Stimulated activated CD4-positive, alpha-beta T cell treated with anti-CD3 and anti-CD28 coated beads, TNF-alpha, amount 100 ng/mL, for 1 hour (primary cell): ENCODE results near the gene AP3D1.

Source experiments
- DNase-seq, 3 donors: peaks; one replicate each; pipeline ENCODE4 v3.0.0-alpha.2; 2020; ENCODE audit warnings: low read depth in 3 of 3, low spot score in 1 of 3

Gene AP3D1

DNA sequence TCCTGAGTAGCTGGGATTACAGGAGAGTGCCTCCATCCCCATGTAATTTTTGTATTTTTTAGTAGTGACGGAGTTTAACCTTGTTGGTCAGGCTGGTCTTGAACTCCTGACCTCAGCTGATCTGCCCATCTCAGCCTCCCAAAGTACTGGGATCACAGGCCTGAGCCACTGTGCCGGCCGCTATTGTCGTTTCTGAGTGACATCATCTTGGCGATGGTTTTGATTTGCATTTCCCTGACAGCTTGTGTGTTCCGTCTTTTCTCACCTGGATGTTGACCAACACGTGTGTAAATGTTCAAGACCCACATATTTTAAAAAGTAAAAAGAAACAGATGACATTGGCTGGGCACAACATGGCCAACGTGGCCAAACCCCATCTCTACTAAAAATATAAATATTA is 87.5 kb downstream of the AP3D1 start:
- DNase-seq, result no peak

DNA sequence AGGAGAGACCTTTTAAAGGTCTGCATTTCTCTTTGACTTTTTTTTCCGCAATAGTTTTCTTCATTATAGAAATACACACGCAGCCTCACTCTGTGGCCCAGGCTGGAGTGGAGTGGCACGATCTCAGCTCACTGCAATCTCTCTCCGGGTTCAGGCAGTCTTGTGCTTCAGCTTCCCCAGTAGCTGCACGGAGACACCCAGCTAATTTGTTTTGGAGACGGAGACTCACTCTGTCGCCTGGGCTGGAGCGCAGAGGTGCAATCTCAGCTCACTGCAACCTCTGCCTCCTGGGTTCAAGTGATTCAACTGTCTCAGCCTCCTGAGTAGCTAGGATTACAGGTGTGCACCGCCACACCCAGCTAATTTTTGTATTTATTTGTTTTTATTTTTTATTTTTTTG is 88.6 kb downstream of the AP3D1 start:
- DNase-seq, result no peak

DNA sequence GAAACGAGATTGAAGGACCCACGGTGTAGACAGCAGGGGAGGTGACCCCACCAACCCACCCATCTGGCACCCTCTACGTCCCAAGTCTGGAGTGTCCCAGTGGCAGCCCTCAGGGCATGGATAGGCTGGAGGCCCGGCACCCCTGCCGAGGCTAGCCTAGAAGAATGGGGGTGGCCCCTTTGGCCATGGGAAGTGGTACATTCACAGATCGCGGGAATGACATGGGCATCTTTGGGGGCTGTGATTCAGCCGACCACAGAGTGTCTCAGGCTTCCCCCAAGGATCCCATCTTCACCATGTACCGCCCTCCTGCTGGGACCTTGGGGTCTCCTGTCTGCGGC is 89.0 kb downstream of the AP3D1 start:
- DNase-seq, result no peak

DNA sequence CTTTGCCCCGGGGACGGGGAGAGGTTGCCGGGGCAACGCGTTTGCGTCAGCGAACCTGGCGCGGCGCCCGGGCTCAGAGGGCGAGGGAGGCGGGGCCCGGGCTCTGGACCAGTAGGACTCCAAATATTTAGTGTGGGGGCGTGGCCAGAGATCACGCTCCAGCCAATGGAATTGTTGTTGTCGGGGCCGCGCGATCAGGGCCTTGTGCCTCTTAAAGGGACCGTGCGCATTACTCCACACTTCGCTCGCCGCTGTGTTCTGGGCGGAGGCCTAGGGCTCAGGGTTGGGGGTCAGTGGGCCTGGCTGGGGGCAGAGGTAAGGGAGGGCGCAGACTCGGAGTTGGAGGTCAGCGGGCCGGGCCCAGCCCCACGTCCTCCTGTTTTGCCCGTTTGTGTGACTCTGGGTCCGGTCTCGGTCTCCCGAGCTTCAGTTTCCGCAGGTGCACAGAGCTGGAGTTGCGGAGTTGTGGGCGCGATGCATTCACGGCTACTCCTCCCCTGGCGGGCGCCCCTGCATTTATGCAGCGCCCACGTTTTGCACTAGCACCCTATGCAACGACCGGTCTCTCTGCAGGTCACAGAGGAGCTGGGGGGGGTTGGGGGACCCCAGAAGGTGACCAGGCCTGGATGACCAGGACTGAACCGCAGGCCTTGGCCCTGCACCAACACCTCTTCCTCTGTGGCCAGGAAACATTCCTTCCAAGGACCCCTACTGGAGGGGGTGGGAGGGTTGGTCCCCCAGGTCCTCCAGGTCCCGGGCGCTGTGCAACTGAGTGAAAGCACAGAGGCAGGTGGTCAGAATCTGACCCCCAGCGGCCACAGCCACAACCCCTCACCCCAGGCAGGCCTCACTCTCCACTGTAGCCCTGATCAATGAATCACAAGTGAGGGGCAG is 89.6 kb downstream of the AP3D1 start:
- DNase-seq, result peak; percentile 99 to 100 (median 100)

DNA sequence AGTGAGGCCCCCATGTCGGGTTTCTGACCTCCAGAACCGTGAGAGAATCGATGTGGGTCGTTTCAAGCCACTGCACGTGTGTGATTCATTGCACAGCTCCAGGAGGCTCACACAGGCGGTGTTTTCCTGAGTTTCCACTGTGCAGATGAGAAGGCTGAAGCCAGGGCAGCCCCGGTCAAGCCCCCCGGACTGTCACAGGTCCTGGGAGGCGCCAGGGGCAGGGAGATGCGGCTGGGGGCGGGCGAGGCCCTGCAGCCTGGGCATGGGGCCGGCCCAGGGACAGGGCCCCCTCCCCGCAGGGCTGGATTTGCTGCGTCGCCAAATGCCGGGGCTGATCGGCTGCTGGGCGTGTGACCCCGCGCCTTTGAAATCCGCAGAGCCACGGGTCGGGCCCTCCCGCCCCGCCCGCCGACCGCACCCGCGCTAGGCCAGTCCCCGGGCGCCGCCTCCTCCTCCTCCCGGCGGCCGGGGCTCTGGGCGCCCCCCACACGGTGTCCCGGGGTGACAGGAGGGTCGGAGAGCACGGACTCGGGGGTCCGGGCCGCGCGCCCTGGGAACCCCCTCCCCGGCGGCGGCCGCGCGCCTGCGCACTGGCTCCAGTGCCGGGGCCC is 90.4 kb downstream of the AP3D1 start:
- DNase-seq, result no peak

DNA sequence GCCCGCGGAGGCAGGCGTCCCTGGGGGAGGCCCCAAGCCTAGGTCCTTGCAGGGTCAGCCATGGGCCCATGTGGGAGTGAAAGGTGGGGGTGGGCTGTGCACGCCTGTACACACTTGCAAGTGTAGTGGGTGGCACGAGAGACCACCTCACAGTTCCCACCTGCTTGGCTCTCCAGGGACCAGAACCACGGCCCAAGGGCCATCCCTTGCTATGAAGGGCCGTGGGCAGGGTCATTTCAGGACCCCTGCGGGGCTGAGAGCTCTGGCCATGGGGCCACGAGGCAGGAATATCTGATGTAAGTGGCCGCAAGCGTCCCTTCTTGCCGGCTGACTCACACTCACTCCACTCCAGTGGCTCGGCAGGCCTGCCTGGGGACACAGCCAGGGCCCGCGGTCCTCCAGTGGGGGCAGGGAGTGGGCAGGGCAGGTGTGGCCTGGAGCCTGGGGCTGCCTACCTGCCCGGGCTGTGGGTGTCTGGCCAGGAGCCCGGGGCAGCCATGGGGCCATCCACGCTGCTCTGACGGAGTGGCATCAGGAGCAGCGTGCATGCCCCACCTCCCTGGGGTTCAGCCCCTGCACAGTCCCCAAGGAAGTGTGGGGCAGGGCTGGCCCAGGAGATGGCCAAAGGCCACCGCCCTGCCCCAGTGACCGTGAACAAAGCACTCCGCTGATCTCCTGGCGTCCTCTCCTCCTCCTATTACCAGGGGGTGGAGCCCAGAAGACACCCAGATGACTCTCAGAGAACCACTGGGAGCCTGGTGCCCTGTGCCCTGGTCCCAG is 91.8 kb downstream of the AP3D1 start:
- DNase-seq, result no peak

DNA sequence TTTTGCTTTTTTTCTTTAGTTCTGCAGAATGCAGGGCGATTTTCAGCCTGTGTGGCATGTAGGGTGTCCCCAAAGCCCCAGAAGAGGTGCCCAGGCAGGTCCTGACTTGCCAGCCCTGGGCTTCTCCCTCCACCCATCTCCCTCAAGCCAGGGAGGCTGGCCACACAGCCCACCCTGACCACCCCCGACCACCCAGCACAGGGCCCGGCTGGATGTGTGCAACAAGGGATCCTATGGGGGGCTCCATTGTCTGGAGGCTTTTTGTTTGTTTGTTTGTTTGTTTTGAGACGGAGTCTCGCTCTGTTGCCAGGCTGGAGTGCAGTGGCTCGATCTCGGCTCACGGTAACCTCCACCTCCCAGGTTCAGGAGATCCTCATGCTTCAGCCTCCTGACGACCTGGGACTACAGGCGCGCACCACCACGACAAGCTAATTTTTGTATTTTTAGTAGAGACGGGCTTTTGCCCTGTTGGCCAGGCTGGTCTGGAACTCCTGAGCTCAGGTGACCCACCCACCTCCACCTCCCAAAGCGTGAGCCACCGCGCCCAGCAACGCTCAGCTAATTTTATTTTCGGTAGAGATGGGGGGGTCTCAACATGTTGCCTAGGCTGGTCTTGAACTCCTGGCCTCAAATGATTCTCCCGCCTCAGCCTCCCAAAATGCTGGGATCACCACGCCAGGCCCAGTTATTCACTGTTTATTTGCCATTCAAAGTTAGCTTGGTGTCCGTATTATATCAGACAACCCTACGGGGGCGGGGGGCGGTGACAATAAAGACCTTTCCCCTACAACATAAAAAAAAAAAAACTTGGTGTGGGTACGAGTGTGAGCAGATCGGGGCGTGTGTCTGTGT is 92.6 kb downstream of the AP3D1 start:
- no peak for DNase-seq

DNA sequence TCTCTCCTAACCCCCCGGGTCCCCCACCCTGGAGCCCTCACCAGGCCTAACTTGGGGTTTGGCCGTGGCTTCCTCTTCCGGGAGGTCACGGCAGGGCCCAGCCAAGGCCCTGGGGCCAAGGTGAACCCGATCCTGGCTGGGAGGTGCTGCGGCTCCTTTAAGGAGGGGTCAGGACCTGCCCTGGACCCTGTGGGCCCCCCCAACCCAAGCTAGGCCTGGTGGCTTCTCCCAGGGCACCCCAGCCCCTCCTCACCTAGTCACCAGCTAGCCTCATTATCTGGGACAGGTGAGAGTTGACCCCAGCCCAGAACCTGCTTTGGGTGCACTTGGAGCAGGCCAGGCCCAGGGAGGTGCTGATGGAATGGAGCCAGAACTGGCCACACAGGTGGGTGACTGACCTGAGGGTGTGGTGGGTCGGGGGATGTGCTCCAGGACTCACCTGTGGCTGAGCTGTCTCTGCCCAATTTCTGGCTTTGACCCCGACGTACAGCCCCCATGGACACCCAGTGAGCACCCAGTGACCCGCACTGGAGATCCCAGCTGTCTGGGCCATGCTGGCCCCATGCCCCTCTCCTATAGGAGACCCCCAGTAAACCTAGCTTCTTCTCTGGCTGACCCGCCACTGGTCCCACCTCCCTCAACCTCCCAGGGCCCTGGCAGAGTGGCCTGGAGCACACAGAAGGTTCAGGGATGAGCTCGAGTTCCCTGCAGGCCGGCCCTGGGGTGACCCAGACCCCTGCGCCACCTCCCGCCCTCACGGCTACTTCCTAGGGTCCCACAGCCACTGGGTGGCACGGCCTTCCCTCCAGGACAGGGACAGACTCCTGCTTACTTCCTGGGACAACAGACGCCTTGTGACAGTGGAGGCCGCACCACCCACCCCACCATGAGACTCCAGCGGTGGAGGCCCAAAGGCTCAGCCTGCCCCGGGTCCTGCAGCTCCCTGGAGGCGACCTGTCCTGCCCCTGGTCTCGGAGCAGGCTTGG is 93.6 kb downstream of the AP3D1 start:
- DNase-seq, result no peak

DNA sequence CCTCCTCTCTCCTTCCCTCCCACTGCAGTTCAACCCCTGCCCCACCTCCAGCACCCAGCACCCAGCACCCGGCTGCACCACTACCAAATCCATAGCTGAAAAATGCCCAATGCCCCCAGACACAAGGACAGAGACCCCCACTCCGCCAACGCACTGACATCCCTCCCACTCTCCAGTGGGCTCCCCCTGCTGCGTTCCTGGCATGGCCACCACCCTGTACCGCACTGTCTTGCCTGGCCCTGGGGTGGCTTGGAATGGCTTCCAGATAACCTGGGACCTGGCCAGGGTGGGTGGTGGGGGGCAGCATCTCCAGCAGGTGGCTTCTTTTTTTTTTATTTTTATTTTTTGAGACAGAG is 94.6 kb downstream of the AP3D1 start:
- DNase-seq, result no peak

DNA sequence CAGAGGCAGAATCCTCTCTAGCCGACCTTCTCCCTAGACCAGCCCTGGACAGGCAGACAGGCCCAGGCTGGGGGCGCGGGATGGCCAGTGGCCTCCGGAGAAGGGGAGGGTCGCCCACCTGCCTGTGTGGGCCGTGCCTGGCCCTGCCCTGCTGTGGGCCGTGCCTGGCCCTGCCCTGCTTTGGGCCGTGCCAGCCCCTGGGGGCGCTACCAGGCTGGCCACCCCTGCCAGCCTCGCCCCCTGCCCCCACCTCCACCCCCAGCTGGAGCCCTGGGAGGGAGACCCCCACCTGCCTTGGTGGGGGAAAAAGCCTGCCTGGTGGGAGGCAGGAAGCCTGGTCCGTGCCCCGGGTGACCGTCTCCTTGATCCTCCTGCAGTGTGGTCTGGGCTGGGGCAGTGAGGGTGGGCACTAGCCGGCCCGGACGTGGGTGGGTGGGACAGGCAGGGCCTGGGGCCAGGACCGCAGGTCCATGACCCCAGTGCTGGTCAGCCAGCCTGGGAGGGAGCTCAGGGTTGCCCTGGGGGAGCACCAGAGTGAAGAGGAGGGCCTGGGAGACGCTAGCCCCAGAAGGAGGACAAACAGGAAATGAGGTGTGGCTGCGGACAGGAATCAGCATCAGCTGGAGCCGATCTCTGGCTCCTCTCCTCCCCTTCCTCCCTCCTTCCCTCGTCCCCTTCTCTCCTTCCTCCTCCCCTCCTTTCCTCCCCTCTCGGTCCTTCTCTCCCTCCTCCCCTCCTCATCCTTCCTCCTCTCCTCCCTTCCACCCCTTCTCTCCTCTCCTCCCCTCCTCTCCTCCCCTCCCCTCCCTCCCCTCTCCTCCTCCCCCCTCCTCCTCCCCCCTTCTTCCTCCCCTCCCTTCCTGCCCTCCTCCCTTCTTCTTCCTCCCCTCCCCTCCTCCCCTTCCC is 95.2 kb downstream of the AP3D1 start:
- DNase-seq, result no peak

DNA sequence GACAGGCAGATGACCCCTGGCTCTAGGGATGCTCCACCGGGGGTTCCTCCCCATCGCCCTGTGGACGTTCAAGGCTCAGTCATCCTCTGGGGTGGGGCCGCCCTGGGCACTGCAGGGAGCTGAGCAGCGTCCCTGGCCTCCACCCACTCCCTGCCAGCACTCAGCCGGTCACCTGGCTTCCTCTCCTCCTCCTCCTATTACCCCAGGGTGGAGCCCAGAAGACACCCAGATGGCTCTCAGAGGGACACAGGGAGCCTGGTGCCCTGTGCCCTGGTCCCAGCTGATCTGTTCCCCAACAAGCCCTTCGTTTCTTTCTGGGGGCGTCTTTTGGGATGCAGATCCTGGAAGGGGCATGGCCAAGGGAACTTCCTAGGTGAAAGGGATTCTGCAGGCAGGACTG is 96.6 kb downstream of the AP3D1 start:
- DNase-seq, result no peak

DNA sequence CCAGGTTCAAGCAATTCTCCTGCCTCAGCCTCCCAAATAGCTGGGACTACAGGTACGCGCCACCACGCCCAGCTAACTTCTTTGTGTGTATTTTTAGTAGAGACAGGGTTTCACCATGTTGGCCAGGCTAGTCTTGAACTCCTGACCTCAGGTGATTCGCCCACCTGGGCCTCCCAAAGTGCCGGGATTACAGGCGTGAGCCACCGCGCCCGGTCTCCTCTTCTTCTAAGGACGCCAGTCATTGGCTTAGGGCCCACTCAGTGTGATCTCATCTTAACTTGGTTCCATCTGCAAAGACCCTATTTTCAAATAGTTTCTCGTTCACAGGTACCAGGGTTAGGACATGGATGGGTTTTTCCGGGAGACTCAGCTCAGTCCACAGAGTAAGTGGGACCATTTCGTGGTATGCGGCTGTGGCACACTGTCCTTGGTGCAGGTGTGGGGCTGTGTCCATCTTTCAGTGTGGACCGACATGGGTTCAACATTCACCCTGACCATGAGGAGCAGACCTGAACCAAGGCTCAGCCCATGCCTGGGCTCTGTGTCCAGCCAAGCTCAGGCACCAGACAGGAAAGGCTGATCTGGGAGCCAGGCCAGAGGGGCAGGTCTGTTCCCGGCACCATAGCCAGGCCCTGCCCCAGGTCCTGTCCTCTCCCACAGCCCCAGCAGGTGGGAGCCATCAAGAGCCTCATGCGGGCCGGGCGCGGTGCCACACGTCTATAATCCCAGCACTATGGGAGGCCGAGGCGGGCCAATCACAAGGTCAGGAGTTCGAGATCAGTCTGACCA is 97.6 kb downstream of the AP3D1 start:
- no peak for DNase-seq

DNA sequence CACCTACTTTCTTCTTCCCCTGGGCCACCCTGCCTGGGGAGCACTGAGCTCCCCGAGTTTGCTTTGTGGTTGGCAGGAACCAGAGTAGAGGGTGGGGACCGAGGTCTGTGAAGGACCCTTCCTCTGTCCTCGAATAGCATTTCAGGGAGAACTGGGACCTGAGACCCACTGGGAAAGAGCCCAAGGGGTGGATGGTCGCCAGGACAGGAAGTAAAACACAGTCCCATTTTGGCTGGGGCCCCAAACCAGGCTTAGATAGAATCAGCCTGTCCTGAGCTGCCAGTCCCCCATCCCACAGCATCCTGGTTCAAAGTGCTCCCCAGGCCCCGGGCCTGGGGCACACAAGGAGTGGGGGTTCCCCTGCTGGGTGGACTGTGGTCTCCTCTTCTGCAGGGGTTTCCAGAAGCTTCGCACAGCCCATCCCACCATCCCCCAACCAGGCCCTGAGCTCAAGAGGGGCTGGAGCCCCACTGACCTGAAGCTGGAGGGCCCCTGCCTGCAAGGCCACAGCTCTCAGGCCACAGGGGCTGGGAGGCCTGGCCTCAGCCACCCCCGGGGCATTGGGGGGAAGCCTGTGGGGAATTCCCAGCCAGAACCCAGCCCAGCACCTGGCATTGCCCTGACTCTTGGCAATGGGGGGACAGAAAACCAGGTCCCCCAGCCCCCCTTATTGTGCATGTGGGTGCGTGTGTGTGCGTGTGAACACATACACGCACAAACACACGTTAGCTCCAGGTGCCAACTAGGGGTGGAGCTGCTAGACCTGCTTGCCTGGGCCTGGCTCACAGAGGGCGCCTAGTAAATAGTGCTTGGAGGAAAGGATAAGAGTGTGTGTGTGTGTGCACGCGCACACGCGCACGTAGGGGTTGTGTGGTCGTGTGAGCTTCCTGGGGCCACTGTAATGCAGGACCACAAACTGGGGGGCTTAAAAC is 99.3 kb downstream of the AP3D1 start:
- no peak for DNase-seq

DNA sequence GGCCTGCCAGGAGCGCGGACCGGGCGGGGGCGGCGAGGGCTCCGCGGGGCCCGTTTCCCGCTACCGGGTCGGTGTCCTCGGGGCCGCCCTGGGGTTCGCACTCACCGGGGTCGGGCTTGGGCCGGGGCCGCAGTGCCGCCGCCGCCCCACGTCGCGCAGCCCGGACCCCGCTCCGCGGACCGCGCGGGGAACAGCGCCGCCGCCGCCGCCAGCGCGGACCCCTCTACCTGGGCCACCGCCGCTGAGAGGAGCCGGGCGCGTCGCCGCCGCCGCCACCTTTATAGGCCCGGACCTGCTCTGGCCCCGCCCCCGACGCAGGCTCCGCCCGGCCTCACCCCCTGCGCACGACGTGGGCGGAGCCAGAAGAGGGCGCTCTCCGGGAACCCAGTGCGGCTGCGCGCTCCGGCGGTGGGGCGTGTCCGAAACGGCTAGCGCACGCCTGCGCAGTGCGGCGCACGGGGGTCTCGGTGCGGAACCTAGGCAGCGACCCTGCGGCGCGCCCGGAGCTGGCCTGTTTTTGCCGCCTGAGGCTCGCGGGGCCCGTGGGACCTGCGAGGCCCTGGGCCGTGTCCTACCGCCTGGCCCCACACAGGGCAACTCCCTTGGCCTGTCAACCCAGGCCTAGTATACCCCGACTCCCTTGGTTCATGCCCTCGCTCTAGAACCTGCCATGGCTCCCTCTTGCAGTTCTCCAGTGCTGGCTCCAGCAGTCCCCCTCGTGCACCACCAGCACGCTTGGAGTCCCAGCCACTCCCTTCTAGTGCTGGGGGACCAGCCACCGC is 100.2 kb downstream of the AP3D1 start, which contains the start of gene MKNK2:
Gene MKNK2 (minus strand): TSS at position 254 of the 782 bp plus-strand sequence. CDS start 393 bp downstream, outside the sequence.
- peak; percentile 90 to 98 (median 97) for DNase-seq
